ENCODE measurements around the gene AFAP1L1.

AFAP1L1 gene

DNA sequence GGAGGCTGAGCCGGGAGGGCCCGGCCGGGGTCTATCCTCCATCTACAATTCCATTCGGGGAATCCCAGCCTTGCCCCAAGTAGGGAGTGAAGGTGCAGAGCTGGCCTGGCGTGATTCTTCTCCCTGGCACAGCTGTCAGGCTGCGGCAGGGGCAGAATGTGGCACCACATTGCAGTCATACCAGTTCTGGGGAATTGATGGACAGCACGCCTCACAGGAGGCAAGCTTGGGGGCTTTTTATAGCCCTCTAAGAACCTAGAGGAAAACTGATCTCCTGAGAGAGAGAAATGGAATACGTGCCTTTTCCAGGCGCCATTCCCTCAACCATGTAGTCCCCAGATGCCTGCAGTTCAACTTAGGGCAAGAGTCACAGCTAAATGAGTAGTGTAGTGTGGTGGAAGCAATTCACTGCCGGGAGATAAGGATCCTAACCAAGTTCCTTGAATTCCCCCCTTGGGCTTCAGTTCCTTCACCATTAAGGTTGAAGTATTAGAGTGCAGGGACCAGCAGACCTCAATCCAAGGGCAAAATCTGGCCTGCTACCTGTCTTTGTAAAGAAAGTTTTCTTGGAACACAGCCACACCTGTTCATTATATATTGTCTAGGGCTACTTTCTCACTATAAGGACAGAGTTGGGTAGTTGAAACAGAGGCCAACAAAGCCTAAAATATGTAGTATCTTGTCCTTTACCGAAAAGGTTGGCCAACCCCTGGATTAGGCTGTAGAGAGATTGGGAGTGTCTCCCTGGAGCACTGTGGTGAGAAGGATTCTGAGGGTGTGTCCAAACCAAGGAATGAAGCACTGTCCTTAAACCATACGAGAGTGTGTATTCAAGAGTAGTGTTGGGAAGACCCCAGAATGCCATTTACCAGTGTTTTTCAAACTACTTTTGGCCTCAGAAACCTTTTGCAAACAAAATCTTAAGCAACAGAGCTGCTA is 10.6 kb downstream of the AFAP1L1 start:
- in situ Hi-C loops (cut with MboI; ENCODE audit: low sequenced_read_pairs) = no loop called here

DNA sequence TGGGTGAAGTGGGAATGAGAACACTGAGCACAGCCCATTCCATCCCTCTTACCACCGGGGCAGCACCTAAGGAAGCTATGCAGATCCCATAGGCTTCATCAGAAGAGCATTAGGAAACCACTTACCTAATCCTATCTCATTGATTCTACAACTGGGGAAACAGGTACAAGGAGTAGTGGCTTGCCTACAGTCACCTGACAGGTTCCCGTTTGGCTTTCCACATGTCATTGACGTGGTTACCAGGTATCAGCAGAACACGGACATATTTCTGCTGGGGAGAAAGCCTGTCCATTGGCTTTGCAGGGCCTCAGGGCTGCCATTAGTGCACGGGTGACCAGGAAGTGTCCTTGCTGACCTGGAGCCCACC is 11.3 kb downstream of the AFAP1L1 start:
- in situ Hi-C loops (cut with MboI; ENCODE audit: low sequenced_read_pairs) = no loop called here

DNA sequence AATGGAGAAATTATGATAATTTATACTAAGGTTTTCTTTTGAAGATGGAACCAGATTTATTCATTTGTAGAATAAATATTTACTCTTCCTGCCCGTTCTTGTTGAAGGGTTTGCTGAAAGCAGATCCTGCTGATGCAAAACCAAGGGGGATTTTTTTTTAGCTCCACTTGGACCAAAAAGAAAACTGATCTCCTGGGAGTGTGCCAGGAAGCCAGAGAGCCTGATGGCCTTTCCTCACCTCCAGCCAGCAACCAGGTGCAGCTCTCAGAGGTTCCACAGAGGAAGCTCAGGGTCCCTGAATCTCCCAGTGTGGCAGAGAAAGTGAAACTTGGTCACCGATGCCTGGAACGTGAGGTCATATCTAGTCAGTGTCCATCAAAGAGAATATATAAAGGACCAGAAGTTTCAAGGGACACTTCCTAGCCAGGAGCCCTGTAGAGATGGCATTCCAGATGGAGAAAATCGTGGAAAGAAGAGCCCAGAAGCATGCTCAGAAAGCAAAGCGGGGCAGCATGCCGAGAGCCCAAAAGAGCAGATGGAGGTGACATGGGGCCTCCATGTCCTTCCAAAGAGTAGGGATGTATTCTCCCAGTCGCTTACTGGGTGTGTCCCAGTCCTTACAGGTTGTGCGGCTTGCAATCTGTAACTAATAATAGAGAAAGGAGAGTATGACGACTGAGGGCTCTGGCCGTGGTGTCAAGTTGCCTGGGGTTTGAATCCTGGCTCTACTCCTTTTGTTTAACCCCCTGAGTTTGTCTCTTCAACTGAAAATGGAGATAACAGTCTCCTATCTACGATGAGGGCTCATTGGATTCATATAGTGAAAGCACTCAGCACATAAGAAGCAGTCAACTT is 12.2 kb downstream of the AFAP1L1 start:
- in situ Hi-C loops (cut with MboI; ENCODE audit: low sequenced_read_pairs) = no loop called here

DNA sequence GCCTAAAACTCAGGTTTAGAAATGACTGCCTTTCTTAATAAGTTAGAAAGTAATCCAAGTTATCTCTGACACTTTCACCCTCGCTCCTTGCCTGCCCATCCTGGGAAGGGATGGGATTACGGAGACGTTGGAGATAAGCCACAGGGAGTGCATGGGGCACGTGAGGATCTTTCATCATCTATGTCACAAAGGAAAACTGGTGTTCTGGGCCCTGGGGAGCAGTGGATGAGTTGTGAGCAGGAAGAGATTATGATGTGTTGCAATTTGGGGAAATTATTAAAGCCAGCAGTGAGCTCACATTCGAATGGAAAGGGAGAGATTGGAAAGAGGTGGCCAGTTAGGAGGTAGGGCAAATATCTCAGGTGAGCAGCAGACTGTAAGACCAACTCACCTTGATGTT is 12.8 kb downstream of the AFAP1L1 start:
- in situ Hi-C loops (cut with MboI; ENCODE audit: low sequenced_read_pairs) = no loop called here

DNA sequence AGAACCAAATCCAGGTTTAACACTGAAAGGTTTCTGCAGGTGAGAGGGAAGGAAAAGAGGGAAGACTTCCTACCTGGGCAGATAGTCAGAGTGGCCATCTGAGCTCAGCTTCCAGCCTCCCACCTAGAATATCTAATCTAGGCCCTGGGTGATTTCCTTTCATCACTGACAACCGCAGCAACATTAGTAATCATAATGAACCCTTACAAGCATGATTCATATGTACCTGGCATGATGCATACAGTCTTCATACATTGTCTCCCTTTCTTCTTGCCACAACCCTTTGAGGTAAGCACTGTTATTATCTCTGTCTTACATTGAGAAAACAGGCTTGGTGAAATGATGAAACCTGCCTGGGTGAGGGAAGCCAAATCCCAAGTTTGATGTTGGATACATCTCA is 13.5 kb downstream of the AFAP1L1 start:
- in situ Hi-C loops (cut with MboI; ENCODE audit: low sequenced_read_pairs) = no loop called here

DNA sequence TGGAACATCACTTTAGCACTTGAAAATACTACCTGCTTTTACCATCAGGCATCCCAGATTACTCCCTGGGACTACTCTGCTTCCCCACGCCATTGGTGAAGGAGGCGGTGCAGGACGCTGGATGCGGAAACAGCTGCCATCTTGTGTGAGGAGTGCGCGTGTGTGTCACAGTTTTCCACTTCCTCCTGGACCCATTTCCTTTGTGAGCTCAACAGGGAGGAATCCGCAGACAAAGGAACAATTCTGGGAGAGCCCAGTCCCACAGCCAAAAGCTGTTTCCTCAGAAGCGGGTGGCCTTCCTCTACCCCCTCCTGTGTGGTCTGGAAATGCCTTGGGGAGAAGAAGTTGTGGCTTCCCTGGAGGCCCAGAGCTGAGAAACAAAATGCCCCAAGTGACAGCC is 16.8 kb downstream of the AFAP1L1 start:
- in situ Hi-C loops (cut with MboI; ENCODE audit: low sequenced_read_pairs) = no loop called here

DNA sequence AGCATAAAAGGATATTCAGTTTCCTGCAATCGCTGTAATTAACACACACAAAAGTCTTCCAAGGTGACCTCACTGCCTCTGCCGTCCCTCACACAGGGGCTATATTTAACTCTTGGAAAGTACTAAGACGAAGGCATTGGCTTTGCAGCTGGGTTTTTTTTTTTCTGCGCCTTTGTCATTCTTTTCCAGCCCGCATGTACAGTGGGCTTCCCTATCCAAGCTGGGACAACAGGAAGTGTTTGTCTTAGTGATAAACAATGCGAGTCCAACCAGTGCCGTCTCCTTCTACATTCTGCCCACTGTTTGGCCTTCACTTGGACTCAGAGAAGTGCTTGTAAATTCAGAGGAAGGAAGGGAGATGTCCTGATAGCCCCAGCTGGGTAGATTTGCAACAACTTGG is 17.6 kb downstream of the AFAP1L1 start:
- in situ Hi-C loops (cut with MboI; ENCODE audit: low sequenced_read_pairs) = no loop called here

DNA sequence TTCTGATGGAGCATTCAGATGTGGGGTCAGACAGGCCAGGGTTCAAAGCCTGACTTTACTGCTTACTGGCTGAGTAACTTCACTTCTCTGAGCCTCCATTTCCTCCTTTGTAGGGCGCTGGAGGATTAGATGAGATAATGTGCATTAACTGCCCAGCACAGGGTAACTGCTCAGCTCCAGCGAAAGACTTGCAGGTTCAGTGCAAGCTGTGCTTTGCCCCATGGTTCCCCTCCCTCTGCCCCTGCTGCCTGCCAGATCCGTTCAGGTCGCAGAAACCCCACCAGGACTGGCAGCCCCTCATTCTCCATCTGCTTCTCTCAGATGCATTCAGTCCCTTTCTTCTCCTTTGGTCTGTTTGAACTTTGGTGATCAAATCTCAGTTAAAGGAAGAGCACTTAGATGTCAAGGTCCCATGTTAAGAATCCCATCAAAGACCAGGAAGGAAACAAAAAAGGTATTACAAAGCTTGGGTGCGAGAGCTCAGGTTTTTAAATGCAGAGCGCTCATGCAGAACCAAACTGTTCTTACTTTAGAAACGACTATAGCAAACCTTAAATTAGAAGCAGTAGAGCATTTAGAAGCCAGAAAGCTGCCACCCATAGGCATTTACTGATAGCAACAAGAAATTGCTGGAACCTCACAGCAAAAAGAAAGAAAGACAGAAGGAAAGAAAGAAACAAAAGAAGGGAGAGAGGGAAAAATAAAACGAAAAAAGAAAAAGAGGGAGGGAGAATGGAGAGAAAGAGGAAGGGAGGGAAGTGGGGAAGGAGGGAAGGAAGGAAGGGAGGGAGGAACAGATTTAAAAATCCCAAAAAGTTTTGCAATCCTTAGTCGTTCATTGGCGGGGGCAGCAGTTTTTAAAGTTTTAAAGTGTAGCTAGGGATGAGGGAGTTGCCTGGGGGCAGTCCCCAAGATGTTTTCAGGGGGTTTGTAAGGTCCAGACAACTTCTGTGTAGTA is 23.5 kb downstream of the AFAP1L1 start:
- in situ Hi-C loops (cut with MboI; ENCODE audit: low sequenced_read_pairs) = no loop called here

DNA sequence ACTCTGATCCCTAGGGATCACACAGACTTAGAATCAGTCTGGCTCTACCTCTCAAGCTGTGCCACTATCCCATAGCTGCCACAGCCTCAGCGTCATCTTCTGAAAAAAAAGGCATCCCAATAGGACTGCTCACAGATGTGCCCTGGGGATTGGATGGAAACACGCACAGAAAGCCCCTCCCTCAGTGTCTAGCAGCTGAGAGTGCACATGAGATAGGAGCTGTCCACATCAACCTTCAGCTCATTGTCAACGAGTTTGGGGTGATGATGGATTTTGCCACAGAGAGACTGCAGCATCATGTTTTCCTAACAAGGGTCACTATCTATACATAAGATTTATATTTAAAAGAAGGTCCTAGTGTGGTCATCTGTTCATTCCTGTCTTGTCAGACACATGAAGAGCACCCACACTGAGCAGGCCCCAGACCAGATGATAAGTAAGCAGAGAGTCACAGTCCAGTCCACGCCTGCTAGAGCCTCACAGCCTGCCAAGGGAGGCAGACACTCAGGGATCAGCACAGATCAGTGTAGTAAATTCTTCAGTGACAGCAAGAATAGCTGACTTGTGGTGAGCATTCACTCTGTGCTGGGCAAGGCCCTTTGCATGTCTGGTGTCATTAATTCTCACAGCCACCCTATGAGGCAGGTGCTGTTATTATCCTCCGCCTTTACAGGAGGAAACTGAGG is 25.8 kb downstream of the AFAP1L1 start:
- in situ Hi-C loops (cut with MboI; ENCODE audit: low sequenced_read_pairs) = no loop called here

DNA sequence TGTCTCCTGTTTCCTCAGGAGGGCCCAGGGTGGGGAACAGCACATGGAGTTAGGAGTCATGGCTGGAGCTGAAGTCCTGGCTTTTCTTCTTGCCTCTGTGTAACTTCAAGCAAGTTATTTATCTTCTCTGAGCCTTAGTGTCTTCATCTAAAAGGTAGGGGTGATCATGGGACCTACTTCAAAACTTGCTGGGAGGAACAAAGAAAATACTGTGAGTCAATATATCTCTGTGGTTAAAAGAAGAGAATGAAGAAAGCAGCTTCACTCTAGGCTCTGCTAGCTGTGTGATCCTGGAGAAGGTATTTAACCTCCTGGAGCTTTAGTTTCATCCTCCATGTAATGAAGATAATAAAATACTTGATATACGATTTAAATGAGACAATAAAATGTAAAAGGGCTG is 26.5 kb downstream of the AFAP1L1 start:
- in situ Hi-C loops (cut with MboI; ENCODE audit: low sequenced_read_pairs) = no loop called here

DNA sequence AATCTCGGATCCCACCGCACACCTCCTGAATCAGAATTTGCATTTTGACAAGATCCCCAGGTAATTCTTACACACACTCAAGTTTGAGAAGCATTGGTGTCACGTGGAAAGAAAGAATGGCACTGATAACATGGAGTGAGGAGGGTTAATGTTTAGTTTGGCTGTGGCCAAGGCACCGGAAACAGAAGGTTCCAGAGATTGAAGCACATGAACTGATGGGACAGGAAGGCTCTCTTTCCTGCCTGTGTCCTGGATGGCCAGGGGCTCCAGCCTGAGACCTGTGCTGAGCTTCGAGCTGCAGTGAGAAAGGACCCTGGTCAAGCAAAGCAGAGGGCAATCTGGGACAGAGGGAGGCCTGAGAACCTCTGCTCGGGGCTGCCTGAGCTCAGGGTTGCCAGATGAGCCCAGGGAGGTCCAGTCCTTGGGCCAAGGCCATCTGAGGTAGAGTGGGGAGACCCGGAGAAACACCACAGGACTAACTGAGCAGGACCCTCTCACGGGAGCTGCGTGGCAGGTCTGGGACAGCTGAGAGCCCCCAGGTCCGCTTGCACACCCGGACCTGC is 27.3 kb downstream of the AFAP1L1 start:
- in situ Hi-C loops (cut with MboI; ENCODE audit: low sequenced_read_pairs) = no loop called here

DNA sequence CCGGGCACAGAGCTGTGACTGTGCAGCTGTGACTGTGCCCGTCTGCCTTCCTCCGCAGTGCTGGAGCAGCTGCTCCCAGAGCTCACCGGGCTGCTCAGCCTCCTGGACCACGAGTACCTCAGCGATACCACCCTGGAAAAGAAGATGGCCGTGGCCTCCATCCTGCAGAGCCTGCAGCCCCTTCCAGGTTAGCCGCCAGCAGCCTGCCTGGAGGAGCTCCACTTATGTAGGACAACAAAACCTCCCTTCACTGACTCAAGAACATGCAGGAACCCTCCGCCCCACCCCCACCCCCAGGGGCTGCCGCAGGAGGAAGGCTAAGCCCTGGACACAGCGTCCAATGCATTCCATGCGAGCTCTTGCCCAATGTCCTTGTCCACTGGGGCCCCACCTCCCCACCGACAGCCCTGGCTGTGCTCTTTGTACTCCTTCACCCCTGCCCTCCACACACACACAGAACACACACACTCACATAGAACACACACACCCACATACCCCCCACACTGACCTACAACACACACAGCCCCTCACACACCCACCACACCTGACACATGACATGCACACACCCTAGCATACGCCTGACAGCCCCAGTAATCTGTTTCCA is 27.9 kb downstream of the AFAP1L1 start:
- in situ Hi-C loops (cut with MboI; ENCODE audit: low sequenced_read_pairs) = no loop called here

DNA sequence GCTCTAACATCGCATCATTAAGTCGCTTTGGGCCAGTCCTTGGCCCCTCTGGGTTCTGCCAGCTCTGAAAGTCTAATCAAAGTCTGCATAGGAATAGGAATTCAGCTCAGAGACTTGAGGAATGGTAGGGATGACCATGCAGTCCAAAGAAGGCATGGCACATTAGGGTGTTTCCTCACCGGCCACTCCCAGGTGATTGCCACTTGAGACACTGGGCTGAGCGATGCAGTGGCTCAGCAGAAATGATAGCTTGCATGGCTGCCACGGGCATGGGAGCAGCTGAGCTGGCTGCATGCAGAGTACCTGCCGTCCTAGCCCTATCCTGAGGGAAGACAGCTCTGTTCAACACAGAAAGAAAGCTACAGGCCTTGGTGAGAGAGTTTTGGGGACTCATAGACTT is 28.8 kb downstream of the AFAP1L1 start:
- in situ Hi-C loops (cut with MboI; ENCODE audit: low sequenced_read_pairs) = no loop called here

DNA sequence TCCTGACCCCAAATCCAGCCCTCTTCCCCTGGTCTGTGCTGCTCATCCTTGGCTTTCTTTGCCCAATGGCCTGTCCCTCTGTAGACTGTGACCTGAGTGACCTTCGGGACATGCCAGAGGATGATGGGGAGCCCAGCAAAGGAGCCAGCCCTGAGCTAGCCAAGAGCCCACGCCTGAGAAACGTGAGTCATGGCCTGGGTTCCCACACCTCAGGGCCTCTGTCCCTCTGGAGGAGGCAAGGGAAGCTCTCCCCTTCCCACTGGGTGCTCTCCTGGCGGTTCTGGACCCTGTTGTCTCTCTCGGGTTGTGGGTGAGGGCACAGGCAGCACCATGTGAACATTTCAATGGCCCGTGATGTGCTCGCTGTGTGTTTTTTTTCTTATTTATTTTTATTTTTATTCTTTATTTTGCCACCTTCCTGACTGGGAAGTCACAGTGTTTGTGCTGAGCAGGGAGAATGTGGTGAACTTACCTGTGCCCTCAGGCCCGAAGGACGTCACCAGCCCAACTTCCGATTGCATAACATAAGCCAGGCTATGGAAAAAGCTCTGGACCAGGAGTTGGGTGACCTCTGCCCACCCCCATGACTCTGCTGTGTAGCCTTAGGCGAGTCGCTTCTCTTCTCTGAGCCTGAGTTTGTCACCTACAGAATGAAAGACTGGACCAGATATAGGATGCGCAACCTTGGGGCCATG is 29.5 kb downstream of the AFAP1L1 start:
- in situ Hi-C loops (cut with MboI; ENCODE audit: low sequenced_read_pairs) = no loop called here

DNA sequence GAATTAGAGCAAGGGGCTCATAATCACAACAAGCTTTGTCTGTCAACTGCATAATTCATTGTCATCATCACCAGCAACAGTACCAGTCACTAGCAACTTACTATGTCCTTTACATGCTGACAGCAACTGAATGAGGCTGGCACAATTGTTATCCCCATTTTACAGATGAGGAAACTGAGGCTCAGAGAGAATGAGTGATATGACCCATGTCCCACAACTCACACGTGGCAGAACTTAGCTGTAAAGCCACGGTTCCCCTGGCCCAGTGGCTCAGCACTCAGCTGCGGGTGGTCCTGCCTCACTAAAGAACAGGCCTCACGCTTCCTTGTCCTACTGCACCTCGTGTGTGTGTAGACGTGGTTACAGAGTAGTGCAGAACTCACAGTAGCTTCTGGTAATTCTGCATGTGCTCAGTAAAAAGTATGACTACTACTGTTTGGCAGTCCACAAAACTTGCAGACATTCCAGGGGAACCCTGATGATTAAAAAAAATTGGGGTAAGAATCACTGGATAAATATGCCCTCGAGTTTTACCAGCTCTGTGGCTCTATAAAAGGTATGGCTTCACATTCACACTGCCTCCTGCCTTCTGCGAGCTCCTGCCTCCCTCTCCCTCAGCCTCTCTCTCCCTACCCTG is 30.2 kb downstream of the AFAP1L1 start:
- in situ Hi-C loops (cut with MboI; ENCODE audit: low sequenced_read_pairs) = no loop called here

DNA sequence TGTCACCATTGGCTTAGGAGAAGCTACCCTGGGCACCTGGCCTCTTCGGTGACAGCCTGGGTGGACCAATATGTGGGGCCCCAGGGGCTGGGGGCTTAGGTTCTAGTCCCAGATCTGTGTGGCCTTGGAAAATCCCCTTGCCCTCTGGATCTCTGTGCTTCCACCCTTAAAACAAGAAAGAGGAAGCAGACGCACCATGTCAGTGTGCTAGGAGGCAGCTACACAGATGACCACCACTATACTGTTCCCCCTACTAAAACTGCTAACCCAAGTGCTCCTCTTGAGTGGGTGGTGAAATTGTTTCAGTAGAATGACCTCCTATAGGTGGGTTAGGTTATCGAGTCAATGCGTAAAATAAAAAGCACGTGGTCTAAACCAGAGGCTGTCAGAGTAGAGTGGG is 31.0 kb downstream of the AFAP1L1 start:
- in situ Hi-C loops (cut with MboI; ENCODE audit: low sequenced_read_pairs) = no loop called here

DNA sequence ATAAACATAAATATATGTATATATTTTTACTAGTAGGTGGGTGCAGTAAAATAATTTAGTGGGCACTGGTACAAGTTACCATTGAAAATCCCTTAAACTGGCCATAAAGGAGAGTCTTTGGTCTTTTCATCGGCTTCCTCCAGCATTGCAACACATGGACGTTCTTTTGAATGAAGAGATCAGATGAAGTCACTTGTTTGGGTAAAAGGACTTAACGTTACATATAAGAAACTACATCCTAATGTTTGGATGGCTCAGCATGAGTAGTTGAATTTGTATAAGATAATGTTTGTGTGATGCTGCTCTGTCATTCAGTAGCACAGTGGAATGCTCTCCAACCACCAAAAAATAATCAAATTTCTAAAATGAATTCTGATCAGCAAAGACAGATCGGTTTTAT is 31.6 kb downstream of the AFAP1L1 start:
- in situ Hi-C loops (cut with MboI; ENCODE audit: low sequenced_read_pairs) = no loop called here
